A673 (cell line): Measurements from ENCODE around the gene RHOA. TPM values are rescaled to one million over a fixed set of nuclear protein-coding genes. Genes with fewer than 3 reads are reported as not detected.

ENCODE experiments used
- BruUV-seq: library from RNA; stranded (reverse); fragments of 400-500 nt; replicated peaks from 2 replicates; lab custom pipeline; 2021; lab: Mats Ljungman, UMichigan
- CTCF ChIA-PET: fragments of 300-600 bp; sonication (Branson Sonifier 250); formaldehyde crosslinking; loops from one replicate; lab custom pipeline; 2022; ENCODE audit warnings: antibody characterized with exemption; lab: Charles Lee
- POLR2A ChIA-PET: fragments of 300-600 bp; sonication (Branson Sonifier 250); formaldehyde crosslinking; loops from one replicate; lab custom pipeline; 2022; ENCODE audit warnings: antibody characterized with exemption; ENCODE audit not compliant: low non-redundant PET; lab: Charles Lee
- DNase-seq: peaks from one replicate; pipeline ENCODE4 v3.0.0-alpha.2; 2015; ENCODE audit warnings: low spot score
- H3K27ac ChIP-seq: fragments of 200-600 bp; sonication (generic); 2 replicates; pipeline ENCODE4 v1.5.1; 2016; ENCODE audit warnings: mixed run types, low read depth, mild to moderate bottlenecking, mixed read lengths, antibody characterized with exemption, low read length; ENCODE audit not compliant: poor library complexity, severe bottlenecking
- H3K27me3 ChIP-seq: fragments of 200-600 bp; sonication (generic); replicated peaks from 2 replicates; pipeline ENCODE4 v1.6.1; 2017; ENCODE audit warnings: mixed run types, low read depth, mild to moderate bottlenecking, mixed read lengths, antibody characterized with exemption, low read length; ENCODE audit not compliant: insufficient read depth, poor library complexity
- H3K36me3 ChIP-seq: fragments of 200-600 bp; sonication (generic); 2 replicates; pipeline ENCODE4 v1.6.1; 2016; ENCODE audit warnings: mixed run types, mild to moderate bottlenecking, mixed read lengths, antibody characterized with exemption, low read length; ENCODE audit not compliant: insufficient read depth, poor library complexity, severe bottlenecking
- H3K4me1 ChIP-seq: fragments of 200-600 bp; sonication (generic); 2 replicates; pipeline ENCODE4 v1.6.1; 2017; ENCODE audit warnings: mixed run types, mild to moderate bottlenecking, mixed read lengths, antibody characterized with exemption, low read length; ENCODE audit not compliant: insufficient read depth, poor library complexity, severe bottlenecking
- H3K4me3 ChIP-seq: fragments of 200-600 bp; sonication (generic); 2 replicates; pipeline ENCODE4 v1.5.1; 2016; ENCODE audit warnings: low read depth, mixed run types, mild to moderate bottlenecking, mixed read lengths, low read length; ENCODE audit not compliant: poor library complexity, severe bottlenecking
- H3K9me3 ChIP-seq: fragments of 200-600 bp; sonication (generic); 2 replicates; pipeline ENCODE4 v1.6.1; 2016; ENCODE audit warnings: mixed run types, low read depth, mild to moderate bottlenecking, mixed read lengths, antibody characterized with exemption, low read length; ENCODE audit not compliant: poor library complexity, severe bottlenecking
- EZH2 ChIP-seq: fragments of 200-600 bp; sonication (generic); IDR thresholded peaks from 2 replicates; pipeline ENCODE4 v1.6.1; 2017; ENCODE audit warnings: borderline replicate concordance, low read depth, mild to moderate bottlenecking, mixed read lengths, antibody characterized with exemption, low read length; ENCODE audit not compliant: poor library complexity, severe bottlenecking
- intact Hi-C: fragments of 100-400 bp; cut with micrococcal nuclease; formaldehyde crosslinking; loops from one replicate; pipeline ENCODE4 v1.10.0; 2022; ENCODE audit not compliant: unreplicated experiment
- total RNA-seq: library from RNA; stranded (reverse); gene quantifications from 2 replicates; pipeline ENCODE4 v1.2.3, GENCODE V29; 2021
- TF ChIP-seq, protein P1 (sequence below): fragments of 300-800, 200-600 bp; sonication (generic); conservative IDR thresholded peaks from 2 replicates; pipeline ENCODE4 v1.5.1; 2017; ENCODE audit warnings: low read depth, mild to moderate bottlenecking, antibody characterized with exemption, low read length, moderate library complexity, mixed read lengths

RHOA gene
- total RNA-seq, 1 experiment from 2014 or later = 198 TPM

DNA sequence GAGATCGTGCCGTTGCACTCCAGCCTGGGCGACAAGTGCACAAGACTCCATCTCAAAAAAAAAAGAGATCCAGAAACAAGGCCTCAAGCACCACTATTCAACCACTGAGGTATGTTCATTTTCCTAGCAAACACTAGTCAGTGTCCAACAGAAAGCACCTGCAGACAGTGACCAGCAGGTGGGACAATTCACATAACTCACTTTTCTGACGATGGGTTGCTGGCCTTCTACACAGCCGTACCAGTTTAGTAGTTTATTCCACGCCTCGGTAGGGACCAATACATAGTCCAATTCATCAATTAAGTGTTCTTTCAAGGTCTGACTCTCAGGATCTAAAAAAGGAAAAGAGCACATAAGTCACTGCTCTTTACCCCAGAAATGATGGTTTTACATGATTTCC lies 84.3 kb downstream of the RHOA start:
- ChIA-PET CTCF (no interaction called here), POLR2A (no interaction called here)
- BruUV-seq = no TSS peak
- H3K4me1 ChIP-seq = no peaks in the 10 kb centered on the region
- H3K9me3 ChIP-seq = no peaks in the 10 kb centered on the region
- H3K27me3 ChIP-seq = no peaks in the 10 kb centered on the region
- intact Hi-C loops = no loop called here
- peaks cover 16% of the 10 kb centered on the region for H3K36me3 ChIP-seq
- no peak for TF ChIP-seq EZH2
- TF ChIP-seq, protein P1, sequence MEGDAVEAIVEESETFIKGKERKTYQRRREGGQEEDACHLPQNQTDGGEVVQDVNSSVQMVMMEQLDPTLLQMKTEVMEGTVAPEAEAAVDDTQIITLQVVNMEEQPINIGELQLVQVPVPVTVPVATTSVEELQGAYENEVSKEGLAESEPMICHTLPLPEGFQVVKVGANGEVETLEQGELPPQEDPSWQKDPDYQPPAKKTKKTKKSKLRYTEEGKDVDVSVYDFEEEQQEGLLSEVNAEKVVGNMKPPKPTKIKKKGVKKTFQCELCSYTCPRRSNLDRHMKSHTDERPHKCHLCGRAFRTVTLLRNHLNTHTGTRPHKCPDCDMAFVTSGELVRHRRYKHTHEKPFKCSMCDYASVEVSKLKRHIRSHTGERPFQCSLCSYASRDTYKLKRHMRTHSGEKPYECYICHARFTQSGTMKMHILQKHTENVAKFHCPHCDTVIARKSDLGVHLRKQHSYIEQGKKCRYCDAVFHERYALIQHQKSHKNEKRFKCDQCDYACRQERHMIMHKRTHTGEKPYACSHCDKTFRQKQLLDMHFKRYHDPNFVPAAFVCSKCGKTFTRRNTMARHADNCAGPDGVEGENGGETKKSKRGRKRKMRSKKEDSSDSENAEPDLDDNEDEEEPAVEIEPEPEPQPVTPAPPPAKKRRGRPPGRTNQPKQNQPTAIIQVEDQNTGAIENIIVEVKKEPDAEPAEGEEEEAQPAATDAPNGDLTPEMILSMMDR = no peak
- no peak overlapping the region for H3K4me3 ChIP-seq
- no peak for DNase-seq
- H3K27ac ChIP-seq = no peak overlapping the region

DNA sequence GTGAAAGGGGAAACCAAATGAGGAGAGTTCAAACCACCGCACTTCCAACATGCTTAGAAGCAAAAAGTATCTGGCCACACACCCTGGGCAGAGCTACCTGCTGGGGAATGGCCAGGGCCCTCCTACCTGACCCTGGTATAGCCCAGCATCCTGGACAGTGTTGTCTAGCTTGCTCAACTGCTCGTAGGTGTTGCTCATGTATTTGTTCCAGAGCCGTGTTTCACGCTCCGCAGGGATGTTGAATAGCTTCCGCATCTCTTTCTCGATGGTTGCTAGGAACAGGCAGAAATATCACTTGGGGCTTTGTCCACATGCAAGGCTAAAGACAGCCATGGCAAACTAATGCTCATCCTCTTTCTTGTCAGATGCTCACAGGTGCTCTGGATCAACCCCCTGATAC lies 87.0 kb downstream of the RHOA start:
- no peak for DNase-seq
- H3K4me3 ChIP-seq = no peak overlapping the region
- no peaks in the 10 kb centered on the region for H3K27me3 ChIP-seq
- H3K9me3 ChIP-seq = no peaks in the 10 kb centered on the region
- peaks cover 19% of the 10 kb centered on the region for H3K36me3 ChIP-seq
- intact Hi-C loops = no loop called here
- POLR2A ChIA-PET = no interaction called here
- no peak overlapping the region for H3K27ac ChIP-seq
- CTCF ChIA-PET = interaction anchor here (1.1 kb wide), 1 partner anchor 124 kb away, joined by 6 read pairs; no protein-coding TSS in a partner anchor
- no peak for TF ChIP-seq EZH2
- TF ChIP-seq, protein P1 = no peak
- H3K4me1 ChIP-seq = no peaks in the 10 kb centered on the region
- BruUV-seq = no TSS peak

DNA sequence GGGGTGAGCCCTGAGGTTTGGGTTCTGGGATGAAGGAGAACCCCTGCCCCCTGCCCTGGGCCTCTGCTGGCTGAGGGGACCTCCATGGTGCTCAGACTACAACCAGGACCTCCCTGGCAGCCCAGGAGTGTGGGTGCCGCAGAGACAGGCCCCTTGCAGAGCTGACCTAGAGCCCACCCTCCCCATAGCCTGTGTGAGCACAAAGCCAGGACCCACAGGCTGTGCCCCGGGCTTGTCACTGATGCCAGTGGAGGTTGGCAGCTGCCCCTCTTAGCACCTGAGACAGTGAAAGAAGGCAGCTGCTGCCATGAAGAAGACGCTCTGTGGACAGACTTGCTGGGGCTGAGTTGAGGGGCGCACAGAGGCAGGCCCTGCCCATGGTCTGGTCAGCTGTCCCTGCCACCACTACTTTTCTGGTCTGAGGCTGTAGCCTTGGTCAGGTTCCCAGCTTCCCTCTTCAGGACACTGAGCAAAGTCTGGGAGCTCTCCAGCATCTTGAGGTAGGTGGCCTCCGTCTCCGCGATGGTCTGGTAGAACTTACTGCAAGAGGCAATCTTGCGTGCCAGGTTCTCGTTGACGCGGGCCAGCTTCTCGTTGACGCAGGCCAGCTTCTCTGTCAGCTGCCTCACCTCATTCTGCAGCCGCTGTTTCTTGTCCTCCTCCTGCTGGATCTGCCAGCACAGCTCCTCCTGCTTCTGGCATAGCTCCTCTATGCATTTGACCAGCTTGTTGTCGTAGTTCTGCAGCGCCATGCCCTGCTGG lies 94.9 kb downstream of the RHOA start:
- ChIA-PET POLR2A (no interaction called here), CTCF (no interaction called here)
- H3K27me3 ChIP-seq = no peaks in the 10 kb centered on the region
- DNase-seq = no peak
- H3K9me3 ChIP-seq = no peaks in the 10 kb centered on the region
- no peak overlapping the region for H3K4me3 ChIP-seq
- peaks cover 4% of the 10 kb centered on the region for H3K36me3 ChIP-seq
- no peak for TF ChIP-seq EZH2
- TF ChIP-seq, protein P1 = no peak
- intact Hi-C loops = no loop called here
- H3K4me1 ChIP-seq = no peaks in the 10 kb centered on the region
- BruUV-seq = no TSS peak
- no peak overlapping the region for H3K27ac ChIP-seq
